GM20431 (cell line): ENCODE data around the gene PCBP4.

Experiments
- in situ Hi-C: fragments of 300-500 bp; cut with MseI, MboI; formaldehyde crosslinking; loops from one replicate; pipeline ENCODE4 v1.15.0; 2020; ENCODE audit warnings: low sequenced_read_pairs; ENCODE audit not compliant: unreplicated experiment

Gene PCBP4

DNA sequence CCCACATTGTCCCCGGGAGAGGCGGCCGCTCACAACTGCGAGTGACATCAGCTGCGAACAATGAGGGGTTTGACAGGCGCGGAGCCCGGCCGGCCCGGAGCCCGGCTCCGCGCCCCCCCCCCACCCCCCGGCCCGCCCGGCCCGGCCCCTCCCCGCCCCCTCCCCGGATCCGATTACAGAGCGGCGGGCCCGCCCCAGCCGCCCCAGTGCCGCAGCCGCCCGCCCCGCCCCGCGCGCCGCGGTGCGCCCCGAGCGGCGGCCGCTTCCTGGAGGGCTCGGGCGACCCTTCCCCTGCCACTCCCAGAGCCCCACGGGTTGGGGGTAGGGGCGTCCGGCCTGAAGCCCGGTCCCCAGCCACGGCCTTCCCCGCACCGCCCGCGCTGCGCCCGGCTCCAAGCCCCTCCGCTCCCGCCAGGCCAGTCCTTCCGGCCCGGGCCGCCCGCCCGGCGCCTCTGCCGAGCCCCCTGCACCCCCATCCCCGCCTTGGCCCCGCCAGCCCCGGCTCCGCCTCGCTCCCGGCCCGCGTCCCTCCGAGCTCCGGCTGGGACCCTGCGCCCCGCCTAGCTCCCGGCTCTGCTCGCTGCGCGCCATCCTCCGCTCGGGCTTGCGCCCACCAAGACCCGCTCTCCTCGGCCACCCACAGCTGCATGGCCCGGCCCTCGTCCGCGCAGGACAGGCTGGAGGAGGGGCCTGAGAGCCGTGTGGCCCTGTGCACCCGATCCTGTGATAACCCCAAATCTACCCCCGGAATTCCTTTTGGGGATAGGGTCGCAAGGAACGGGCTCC is at the start of gene PCBP4:
Gene PCBP4, minus strand, starts transcription at position 71 of the 786 bp plus-strand sequence. CDS start 6,214 bp downstream, outside the sequence.
- in situ Hi-C loops, result no loop called here

DNA sequence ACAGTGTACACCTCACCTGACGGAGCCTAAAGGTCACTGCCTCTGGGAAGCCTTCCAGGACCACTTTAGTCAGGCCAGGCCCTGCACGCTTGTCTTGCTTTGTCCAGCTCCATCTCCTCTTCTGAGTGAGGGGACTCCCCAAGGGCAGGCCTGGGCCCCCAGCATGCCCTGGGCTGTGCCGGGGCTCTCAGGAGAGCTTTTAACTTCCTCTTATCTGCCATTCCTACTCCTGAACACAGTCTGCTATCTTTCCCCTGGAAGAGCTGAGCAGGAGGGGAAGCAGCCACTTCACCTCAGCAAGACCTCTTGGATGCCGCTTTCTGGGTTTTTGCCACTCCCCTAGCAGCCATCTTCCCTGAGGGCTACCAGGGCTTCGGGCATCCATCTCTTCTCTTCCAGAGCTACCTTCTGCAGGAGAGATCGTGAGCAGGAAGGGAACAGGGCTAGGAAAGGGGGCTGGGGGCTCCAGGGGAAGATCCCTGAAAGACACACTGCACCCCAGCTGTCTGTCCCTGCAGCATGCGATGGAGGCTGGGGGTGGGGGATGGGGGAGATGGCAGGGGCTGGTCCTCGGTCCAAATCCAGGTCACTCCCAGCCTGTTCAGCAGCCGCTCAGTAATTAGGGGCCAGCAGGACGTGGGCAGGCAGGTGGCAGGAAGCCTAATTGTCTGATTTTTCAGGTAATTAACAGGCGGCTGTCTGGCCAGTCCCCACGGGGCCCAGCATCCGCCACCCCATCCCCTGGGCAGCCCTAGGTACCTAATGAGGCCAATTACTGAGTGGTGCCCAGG is 48.4 kb upstream of the PCBP4 start:
- in situ Hi-C loops, result no loop called here

DNA sequence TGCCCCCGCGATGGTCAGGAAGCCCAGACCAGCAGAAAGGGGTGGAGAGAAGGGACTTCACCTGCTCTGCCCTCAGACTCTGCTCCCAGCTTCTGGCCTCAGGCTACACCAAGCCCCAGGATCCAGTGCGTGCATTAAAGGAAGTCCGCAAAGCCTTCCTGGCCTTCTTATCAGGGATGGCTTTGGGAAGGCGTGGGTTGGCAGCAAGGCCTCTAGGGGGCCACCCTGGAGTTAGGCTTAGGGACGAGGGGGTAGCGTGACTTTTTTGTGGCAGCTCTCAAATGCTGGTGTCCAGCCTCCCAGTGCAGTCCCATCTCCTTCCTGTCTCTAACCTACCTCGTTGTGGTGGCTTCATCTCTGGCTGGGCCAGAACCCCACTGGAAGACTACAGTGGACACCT is 47.4 kb upstream of the PCBP4 start:
- in situ Hi-C loops, result no loop called here

DNA sequence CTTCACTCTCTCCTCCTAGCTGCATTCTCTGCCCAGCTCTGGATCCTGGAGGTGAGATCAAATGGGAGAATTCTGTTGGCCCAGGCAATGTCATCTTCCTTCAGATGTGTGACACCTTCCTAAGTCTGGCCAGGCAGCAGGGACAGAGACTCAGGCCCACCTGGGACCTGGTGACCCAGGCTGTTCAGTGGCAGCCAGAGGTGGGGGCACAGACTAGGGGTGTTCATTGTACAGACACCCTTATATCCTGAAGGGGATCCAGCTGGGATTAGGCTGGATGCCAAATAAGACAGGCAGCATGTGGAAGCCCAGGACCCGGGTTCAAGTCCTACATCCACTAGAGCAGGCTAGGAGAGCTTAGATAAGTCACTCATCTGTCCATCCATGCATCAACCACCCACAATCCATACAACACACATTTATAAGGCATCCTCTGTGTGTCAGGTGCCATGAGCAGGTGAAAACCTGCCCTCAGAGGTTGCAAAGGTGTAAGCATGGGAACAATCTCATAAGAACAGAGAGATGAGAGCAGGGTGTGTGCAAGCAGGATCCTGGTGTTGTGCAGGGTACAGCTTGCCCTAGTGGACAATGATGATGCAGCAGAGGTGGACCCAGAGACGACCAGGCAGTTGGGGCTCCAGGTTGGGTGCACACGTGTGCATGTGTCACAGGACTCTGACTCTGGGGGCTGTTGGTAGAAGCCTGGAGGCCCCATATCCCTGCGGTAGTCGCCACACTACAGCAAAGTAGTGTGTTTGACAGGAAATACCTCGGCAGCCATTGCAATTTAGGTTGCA is 46.7 kb upstream of the PCBP4 start:
- in situ Hi-C loops, result no loop called here

DNA sequence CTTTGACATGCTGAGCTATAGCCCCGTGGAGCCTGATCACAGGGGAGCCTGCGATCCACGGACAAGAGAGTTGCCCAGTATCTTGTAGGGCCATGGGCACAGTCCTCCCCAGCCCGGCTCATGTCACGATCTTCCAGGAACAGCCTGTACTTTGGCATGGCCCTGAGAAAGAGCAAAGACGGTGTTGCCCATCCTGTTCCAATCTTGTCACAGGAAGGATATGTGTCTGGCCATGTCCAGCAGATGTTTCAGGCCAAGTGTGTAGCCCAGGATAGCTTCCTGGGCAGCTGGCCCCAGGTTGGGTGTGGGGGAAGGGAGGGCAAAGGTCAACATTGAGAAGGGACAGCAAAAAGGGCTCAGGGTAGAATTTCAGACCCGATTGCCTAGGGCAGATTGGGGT is 45.4 kb upstream of the PCBP4 start:
- in situ Hi-C loops, result no loop called here

DNA sequence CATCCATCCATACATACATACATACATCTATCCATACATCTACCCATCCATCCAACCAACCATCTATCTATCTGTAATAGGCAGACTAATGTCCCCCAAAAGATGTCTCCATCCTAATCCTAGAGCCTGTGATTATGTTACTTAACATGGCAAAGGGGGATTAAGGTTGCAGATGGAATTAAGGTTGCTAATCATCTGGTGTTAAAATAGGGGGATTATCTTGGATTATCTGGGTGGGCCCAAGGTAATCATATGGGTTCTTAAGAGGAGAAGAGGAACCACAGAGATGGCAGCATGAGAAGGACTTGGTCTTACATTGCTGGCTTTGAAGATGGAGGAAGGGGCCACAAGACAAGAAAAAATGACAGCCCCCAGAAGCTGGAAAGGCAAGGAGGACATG is 43.2 kb upstream of the PCBP4 start:
- in situ Hi-C loops, result no loop called here

DNA sequence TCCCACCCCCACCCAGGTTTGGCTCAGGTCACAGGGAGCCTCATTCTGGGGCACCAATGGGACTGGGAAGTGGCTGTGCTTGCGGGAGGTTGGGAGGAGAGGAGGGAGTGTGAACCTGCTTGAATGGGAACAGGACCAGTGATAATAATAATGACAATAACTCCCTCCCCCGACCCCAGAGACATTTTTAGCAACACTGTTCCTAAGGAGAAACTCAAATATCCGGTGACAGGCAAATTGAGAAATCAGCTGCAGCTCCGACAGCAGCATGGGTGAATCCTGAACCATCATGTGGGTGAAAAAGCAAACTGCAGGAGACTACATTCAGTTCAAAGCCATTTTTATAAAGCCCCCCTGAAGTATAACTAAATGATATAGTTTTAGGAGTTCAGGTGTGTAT is 40.0 kb upstream of the PCBP4 start:
- in situ Hi-C loops, result loop anchor here (10.0 kb wide), 1 partner anchor 118 kb away; no protein-coding TSS in a partner anchor

DNA sequence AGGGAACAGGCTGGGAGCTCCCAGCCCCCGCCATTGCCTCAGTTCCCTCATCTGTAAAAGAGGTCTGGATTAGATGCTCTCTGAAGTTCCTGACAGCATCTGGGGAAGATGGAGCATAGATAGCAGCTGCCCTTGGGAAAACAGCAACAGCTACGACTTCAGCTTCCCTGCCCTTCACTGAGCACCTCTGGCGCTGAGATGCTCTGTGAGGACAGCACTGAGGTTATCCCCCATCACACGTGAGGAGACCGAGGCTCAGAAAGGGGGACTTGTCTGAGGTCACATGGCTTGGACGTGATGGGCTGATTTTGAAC is 39.5 kb upstream of the PCBP4 start:
- in situ Hi-C loops, result loop anchor here (10.0 kb wide), 1 partner anchor 118 kb away; no protein-coding TSS in a partner anchor

DNA sequence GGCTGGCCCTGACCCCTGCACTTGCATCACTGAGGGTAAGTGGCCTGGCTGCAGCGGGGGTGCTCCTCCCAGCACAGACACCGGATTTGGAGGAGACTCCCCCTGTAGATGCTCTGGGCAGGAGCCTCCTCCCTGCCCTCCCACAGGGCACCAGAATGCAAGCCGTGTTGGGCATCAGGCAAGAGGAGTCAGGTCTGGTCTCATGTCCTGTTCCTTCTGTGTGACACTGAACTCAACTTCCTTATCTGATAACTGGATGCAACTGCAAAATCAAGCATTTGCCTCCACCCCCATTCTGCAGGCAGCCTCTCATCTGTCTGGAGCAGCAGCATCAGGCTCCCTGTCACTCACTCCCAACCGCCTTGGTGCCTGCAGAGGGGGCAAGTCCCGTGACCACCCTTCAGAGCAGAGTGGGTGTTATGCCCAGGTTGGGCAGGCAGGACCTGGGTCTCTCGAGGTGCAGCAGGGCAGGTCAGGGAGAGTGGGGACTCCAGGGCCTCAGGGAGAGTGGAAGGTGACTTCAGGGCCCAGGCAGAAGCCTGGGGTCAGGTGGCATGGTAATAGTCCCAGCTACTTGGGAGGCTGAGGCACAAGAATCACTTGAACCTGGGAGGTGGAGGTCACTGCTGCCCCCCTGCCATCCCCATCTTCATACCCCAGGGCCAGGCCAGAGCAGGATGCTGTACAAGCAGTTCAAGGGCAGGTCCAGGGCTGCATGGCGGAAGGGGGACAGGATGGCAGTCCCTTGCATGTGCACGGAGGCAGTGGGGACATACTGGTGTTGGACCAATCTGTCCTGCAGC is 39.0 kb upstream of the PCBP4 start:
- in situ Hi-C loops, result loop anchor here (10.0 kb wide), 1 partner anchor 119 kb away; no protein-coding TSS in a partner anchor

DNA sequence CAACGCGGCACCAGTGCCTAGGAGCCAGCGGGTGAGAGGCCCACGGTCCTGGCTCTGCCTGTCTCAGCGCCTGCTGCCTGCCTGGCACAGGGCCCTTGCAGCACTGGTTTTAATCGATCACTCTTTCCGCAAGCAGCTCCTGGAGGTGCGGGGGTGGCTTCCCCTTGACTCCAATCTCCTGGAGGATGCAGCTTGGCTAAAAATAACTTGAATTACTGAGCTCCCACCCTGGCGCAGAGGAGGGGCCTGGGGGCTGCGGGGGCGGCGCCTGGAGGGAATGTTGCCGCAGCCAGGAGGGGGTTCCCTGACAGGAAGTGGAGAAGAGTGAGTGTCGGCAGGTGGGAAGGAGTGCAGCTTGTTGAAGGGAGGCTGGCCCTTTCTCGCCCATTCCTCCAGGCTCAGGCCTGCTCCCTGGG is 38.3 kb upstream of the PCBP4 start:
- in situ Hi-C loops, result loop anchor here (10.0 kb wide), 1 partner anchor 119 kb away; no protein-coding TSS in a partner anchor

DNA sequence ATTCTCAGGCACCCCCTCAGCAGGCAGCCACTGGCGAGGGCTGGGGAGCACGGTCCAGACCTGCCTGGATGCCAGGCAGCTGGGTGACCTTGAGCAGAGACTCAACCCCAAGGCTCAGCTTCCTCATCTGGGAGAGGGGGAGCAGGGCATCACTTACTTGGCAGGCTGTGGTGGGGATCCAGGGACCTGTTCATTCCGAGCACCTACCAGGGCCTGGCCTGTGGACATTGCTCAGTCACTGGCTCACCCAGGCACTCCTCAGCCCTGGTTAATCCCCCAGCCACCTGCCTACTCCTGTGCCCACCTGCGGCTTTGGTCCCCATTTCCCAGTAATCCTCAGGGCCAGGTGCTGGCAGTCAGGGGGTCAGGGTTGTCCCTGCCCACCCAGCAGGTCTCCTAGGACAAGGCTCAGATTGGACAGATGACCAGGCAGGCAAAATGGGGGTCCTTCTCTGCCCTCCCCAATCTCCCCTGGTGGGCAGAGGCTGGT is 37.7 kb upstream of the PCBP4 start:
- in situ Hi-C loops, result loop anchor here (10.0 kb wide), 1 partner anchor 120 kb away; no protein-coding TSS in a partner anchor

DNA sequence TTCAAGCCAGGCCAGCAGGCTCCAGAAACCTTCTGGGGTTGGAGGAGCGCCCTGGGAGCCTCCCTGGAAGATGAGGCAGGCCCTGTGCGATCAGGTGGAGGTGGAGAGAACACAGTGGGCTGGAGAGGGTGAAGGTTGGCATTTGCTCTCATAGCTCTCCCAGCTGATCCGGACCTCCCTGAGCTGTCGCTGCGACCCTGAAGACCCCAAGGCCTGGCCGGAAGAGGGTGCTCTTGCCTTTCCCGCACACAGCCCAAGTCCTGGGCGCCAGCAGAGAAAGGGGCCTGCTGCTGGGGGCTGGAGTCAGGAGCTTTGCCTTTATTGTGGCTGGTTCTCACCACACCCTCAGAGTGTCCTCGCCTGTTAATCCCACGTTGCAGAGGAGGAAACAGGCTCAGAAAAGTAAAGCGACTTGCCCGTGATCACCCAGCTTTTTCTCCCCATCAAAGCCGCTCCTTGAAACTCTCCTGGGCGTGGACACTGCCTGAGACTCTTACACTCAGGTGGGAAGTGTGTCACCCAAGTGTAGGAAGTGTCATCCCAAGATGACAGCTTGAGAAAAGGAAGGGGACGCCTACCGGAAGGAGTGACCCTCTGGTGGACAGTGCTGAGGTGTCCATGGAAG is 37.0 kb upstream of the PCBP4 start:
- in situ Hi-C loops, result loop anchor here (10.0 kb wide), 1 partner anchor 121 kb away; no protein-coding TSS in a partner anchor

DNA sequence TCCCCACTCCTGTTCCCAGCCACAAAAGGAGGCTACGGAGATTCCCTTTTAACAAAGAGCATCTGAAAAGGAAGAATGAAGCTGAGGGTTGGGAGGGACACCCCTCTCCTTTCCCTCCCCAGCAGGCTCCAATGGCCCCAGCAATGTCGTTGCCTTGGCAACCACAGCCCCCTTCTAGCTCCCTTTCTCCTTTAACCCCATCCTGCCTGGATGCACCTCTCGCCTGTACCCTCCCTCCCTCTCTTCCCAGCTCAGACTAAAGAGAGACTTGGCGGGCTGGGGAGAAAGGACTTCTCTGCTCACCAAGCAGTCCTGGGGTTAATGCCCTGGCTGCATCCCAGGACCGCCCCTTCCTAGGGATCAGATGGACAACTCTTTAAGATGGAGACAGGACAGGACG is 35.5 kb upstream of the PCBP4 start:
- in situ Hi-C loops, result loop anchor here (10.0 kb wide), 1 partner anchor 122 kb away; no protein-coding TSS in a partner anchor

DNA sequence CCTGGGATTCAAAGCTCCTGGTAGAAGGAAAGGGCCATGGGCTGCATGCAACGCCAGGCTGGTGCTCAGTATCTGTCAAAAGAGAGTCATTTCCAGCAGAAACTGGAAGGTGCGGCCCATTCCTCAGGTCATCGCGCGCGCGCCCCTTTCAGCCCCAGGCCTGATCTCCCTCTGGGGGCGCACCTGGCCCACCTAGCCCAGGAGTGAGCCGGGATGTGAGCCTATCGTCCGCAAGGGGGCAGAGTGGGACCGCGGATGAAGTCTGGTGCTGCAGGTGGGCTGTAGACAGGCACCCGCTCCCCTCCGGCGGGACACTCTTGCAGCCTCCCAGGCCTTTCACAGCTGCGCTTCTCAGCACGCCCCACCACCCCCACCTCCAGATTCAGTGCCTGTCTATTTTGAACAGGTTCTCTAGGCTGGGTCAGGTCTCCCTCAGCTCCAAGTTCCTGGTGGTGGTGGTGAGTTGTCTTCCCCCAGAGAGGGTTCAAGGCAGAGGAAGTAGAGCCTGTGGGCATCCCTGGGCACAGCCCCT is 34.3 kb upstream of the PCBP4 start:
- in situ Hi-C loops, result loop anchor here (10.0 kb wide), 1 partner anchor 123 kb away; no protein-coding TSS in a partner anchor

DNA sequence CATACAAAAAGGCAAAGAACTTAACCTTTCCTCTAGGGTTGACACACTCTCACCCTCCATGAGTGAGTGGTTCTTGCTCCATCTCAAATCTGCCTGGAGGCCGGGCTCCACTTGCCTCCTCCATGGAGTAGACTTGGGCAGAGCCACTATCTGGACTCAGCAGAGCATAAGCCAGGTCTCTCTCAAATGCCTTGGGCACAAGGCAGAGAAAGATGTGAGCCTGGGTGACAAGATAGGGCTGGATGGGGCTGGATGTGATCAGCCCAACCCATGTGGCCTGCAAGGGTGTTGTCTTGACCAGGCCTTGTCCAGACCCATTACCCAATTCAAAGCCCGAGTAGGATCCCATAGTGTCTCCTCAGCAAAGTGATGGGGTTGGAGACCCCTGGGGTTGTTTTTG is 32.6 kb upstream of the PCBP4 start:
- in situ Hi-C loops, result loop anchor here (10.0 kb wide), 1 partner anchor 125 kb away; no protein-coding TSS in a partner anchor

DNA sequence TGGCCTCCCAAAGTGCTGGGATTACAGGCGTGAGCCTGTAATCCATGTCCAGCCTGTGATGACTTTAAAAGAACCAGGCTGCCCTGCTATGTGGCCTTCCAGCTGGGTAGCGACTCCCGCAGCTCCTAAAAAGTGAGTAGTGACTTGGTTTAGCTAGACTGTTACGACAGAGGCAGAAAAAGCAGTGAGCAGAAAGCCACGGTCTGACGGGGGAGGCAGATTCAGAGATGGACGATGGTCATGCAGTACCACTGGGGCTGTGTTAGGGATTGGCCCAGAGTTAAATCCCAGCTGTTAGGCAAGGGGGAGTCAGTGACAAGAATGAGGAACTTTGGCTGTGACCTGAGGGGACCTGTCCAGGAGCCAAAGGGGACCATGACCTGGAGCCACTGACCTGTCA is 31.5 kb upstream of the PCBP4 start:
- in situ Hi-C loops, result no loop called here

DNA sequence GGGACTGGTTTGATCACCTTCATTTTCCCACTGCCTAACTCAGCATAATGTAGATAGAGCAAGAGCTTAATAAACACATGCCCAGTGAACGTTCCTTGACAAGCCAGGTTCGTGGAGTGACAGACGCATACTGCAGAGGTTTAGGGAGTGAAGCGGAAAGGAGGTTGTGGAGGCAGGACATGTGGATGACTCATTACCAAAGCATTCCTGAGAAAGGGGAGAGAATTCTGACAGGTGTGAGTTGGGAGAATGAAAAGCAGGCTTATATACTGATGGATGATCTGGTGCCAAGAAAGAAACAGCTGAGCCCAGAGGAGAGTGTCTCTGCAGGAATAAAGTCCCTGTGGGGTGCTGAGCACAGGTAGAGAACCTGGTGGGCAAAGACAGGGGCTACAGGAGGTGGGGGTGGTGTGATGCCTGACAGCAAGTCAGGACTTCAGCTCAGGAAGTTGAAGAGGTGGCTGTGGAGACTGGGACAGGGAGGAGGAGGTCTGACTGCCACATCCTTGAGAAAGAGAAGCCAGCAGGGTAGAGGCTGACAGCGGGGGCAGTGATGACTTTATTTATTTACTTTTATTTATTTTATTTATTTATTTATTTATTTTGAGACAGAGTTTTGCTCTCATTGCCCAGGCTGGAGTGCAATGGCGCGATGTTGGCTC is 30.8 kb upstream of the PCBP4 start:
- in situ Hi-C loops, result no loop called here

DNA sequence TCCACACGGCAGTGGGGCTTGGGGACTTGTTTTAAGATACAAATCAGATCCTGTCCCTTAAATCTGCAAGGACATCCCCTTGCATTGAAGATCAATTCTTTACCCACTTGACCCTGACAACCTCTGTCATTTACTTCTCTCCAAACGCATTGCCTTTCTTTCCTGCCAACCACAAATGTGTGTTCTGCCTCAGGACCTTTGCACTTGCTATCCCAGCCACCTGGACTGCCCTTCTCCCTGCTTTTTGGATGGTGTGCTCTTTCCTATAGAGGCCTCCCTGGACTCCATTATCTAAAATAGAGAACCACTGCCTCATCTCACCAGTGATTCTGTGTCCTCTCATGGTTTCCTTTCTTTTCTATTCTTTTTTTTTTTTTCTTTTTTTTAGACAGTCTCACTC is 29.9 kb upstream of the PCBP4 start:
- in situ Hi-C loops, result no loop called here
